ENCODE data around the gene PDE6C. TPM values are rescaled to one million over a fixed set of nuclear protein-coding genes. Genes with fewer than 3 reads are reported as not detected.

PDE6C gene
- polyA plus RNA-seq, 1 experiment = not detected

DNA sequence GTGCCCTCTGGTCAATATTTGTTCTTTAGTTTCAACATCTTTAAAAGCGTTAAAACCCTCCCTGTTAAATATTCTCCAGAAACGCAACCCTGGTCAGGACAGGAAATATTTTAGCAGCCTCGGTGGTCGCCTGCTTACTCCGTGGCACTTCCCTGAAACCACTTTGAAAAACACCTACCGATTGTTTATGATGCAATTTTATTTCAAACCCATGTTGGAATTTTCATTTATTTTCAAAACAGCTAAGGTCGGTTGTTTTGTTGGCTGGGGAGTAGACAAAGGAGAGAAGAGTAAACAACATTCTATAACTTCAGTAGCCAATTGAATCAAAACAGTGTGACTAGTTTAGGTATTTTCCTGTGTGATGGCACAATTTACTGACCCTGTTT is 10.6 kb upstream of the PDE6C start:
- TF ChIP-seq, protein P1, sequence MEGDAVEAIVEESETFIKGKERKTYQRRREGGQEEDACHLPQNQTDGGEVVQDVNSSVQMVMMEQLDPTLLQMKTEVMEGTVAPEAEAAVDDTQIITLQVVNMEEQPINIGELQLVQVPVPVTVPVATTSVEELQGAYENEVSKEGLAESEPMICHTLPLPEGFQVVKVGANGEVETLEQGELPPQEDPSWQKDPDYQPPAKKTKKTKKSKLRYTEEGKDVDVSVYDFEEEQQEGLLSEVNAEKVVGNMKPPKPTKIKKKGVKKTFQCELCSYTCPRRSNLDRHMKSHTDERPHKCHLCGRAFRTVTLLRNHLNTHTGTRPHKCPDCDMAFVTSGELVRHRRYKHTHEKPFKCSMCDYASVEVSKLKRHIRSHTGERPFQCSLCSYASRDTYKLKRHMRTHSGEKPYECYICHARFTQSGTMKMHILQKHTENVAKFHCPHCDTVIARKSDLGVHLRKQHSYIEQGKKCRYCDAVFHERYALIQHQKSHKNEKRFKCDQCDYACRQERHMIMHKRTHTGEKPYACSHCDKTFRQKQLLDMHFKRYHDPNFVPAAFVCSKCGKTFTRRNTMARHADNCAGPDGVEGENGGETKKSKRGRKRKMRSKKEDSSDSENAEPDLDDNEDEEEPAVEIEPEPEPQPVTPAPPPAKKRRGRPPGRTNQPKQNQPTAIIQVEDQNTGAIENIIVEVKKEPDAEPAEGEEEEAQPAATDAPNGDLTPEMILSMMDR (IDR thresholded peaks at IDR 0.05; ENCODE audit: insufficient read depth, low read depth, low read length) = no peak
- peaks cover 14% of the 10 kb centered on the region for H3K27me3 ChIP-seq (ENCODE audit: control insufficient read depth, insufficient read depth, low read length)
- DNase-seq (ENCODE audit: low read depth) = no peak
- no peak overlapping the region for H3K4me3 ChIP-seq (ENCODE audit: low read depth, low read length)
- ChIA-PET POLR2A (no interaction called here), CTCF (no interaction called here)
- H3K36me3 ChIP-seq (ENCODE audit: control insufficient read depth, insufficient read depth, low read length) = no peaks in the 10 kb centered on the region

DNA sequence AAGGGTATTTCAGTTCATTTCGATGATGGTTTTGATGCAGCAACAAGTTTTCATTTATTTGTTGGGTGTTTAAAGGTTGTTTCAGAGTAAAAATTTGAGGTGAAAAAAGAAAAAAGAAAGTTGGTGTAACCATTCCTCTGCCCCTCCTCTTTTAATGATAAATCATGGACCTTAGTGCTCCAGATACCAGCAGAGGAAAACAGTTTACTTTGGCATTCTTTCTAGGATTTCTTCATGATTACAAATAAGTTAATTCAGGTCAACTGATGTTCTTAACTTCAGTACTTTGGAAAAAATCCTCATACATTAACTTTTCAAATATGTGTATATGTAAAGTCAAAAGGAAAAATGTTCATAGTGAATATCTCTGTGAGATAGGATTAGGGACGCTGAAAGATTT is 9.3 kb upstream of the PDE6C start:
- ChIA-PET POLR2A (no interaction called here), CTCF (no interaction called here)
- Histone ChIP-seq H3K36me3 (ENCODE audit: control insufficient read depth, insufficient read depth, low read length) (no peaks in the 10 kb centered on the region), H3K4me3 (ENCODE audit: low read depth, low read length) (no peak overlapping the region), H3K27me3 (ENCODE audit: control insufficient read depth, insufficient read depth, low read length) (peaks cover 13% of the 10 kb centered on the region)
- TF ChIP-seq, protein P1 (IDR thresholded peaks at IDR 0.05; ENCODE audit: insufficient read depth, low read depth, low read length) = no peak
- no peak for DNase-seq (ENCODE audit: low read depth)

DNA sequence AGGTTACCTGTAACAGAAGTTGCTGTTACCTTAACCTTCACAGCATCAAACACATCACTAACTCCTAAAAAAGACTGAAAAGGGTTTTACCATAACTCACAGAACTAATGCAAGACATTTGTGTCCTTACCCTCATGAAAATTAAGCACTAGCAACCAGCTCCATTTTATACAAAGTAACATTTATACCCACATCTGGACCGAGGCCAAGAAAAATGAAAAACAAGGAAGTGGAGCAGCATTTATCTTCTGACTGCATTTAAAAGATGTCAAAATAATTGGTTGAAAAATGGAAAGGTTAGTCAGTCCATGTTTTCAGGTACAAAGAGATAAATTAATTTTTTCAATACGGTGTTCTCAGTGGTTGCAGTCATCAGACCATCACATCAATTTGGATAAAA is 8.2 kb upstream of the PDE6C start:
- peaks cover 13% of the 10 kb centered on the region for H3K27me3 ChIP-seq (ENCODE audit: control insufficient read depth, insufficient read depth, low read length)
- H3K4me3 ChIP-seq (ENCODE audit: low read depth, low read length) = no peak overlapping the region
- POLR2A ChIA-PET = no interaction called here
- CTCF ChIA-PET = no interaction called here
- no peak for DNase-seq (ENCODE audit: low read depth)
- TF ChIP-seq, protein P1 (IDR thresholded peaks at IDR 0.05; ENCODE audit: insufficient read depth, low read depth, low read length) = no peak
- no peaks in the 10 kb centered on the region for H3K36me3 ChIP-seq (ENCODE audit: control insufficient read depth, insufficient read depth, low read length)

DNA sequence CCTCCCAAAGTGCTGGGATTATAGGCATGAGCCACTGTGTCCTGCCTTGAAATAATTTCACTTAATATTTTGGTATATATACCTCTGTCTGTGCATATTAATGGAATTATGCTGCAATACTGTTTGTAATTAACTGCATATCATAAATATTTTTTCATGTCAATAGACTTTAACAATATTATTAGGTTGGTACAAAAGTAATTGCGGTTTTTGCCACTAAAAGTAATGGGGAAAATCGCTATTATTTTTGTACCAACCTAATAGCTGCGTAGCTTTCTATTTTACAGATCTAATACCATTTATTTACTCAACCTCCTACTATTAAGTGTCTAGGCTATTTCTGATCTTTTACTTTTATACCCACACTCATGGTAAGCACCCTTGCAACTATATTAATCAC is 3.9 kb upstream of the PDE6C start:
- Histone ChIP-seq H3K36me3 (ENCODE audit: control insufficient read depth, insufficient read depth, low read length) (no peaks in the 10 kb centered on the region), H3K4me3 (ENCODE audit: low read depth, low read length) (no peak overlapping the region), H3K27me3 (ENCODE audit: control insufficient read depth, insufficient read depth, low read length) (peaks cover 3% of the 10 kb centered on the region; the same call in 1 of the 2 replicates)
- CTCF ChIA-PET = no interaction called here
- no peak for DNase-seq (ENCODE audit: low read depth)
- TF ChIP-seq, protein P1 (IDR thresholded peaks at IDR 0.05; ENCODE audit: insufficient read depth, low read depth, low read length) = no peak
- POLR2A ChIA-PET = no interaction called here

DNA sequence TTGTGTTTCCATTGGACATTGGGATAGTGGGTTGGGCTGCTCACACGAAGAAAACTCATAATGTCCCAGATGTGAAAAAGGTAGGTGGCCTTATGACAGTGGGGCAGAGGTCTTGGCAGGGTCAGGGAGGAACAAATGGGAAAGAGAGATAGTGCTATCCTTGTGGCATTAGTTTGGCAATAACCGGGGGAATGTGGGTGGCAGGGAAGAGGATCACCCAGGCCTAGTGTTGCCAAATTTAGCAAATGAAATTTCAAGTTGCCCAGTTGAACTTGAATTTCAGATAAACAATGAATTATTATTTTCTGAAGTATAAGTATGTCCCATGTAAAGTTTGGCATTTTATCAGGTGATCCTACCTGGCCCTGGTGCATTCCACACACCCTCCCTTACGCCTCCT is 789 bp downstream of the PDE6C start:
- CTCF ChIA-PET = no interaction called here
- Histone ChIP-seq H3K27me3 (ENCODE audit: control insufficient read depth, insufficient read depth, low read length) (peaks cover 6% of the 10 kb centered on the region), H3K36me3 (ENCODE audit: control insufficient read depth, insufficient read depth, low read length) (no peaks in the 10 kb centered on the region), H3K4me3 (ENCODE audit: low read depth, low read length) (no peak overlapping the region)
- POLR2A ChIA-PET = no interaction called here
- TF ChIP-seq, protein P1 (IDR thresholded peaks at IDR 0.05; ENCODE audit: insufficient read depth, low read depth, low read length) = no peak
- DNase-seq (ENCODE audit: low read depth) = no peak

Data from BJ (cell line).